K562 (cell line): ENCODE data around the gene CCL2. TPM values are rescaled to one million over a fixed set of nuclear protein-coding genes. Genes with fewer than 3 reads are reported as not detected.

Source experiments
- ATAC-seq: fragments of 200-7000 bp; cut with Tn5 transposase; 3 replicates; pipeline ENCODE4 v1.9.1; 2020; ENCODE audit warnings: moderate library complexity
- BruUV-seq: library from RNA; stranded (reverse); fragments of 400-500 nt; replicated peaks from 2 replicates; lab custom pipeline; 2021; lab: Mats Ljungman, UMichigan
- CTCF ChIA-PET: fragments of 300-600 bp; formaldehyde crosslinking; extraction: SDS; loops from one replicate; lab custom pipeline; 2021; ENCODE audit warnings: low intra/inter-chr PET ratio; lab: Yijun Ruan, JAX
- POLR2A ChIA-PET: fragments of 300-600, 350-650 bp; sonication (Branson Sonifier 250); formaldehyde crosslinking; extraction: SDS; loops from one replicate; lab custom pipeline; 2021; ENCODE audit warnings: antibody characterized with exemption, inconsistent platforms; lab: Yijun Ruan, JAX
- DNase-seq, 4 experiments: peaks; one replicate each; pipeline versions ENCODE4 v3.0.0 to v3.0.0-alpha.2; 2011 to 2018; ENCODE audit warnings: low spot score in 3 of 4, mixed read lengths in 3 of 4; ENCODE audit errors: extremely low read depth in 1 of 4
- FAIRE-seq: peaks from 2 replicates; lab custom pipeline; 2011; peaks lifted over from hg19 to GRCh38; lab: Jason Lieb, UNC
- H2AFZ ChIP-seq: 2 replicates; pipeline ENCODE4 v1.6.0; 2011; ENCODE audit warnings: low read depth, low read length, control low read depth, inconsistent platforms
- H3K27ac ChIP-seq: fragments of 200-600 bp; 3 replicates; pipeline ENCODE4 v1.8.0; 2011; ENCODE audit warnings: low read depth, mild to moderate bottlenecking, control low read depth, inconsistent platforms, low read length, moderate library complexity, mixed read lengths; ENCODE audit errors: extremely low read depth
- H3K27me3 ChIP-seq, 2 experiments: fragments of 300-600 bp in 1 of 2; 2 replicates in 1 of 2; 3 replicates in 1 of 2; pipeline versions ENCODE4 v1.6.0 to v1.8.0; 2011; ENCODE audit warnings: inconsistent platforms in 2 of 2, low read length in 2 of 2, mild to moderate bottlenecking in 1 of 2, mixed read lengths in 1 of 2, moderate library complexity in 1 of 2; ENCODE audit not compliant: control insufficient read depth in 2 of 2, insufficient read depth in 2 of 2
- H3K36me3 ChIP-seq: fragments of 300-600 bp; 3 replicates; pipeline ENCODE4 v1.8.0; 2011; ENCODE audit warnings: mild to moderate bottlenecking, low read length, inconsistent platforms; ENCODE audit not compliant: control insufficient read depth, insufficient read depth
- H3K4me1 ChIP-seq, 2 experiments: fragments of 200-600 bp in 1 of 2; replicated peaks in 1 of 2; 2 replicates in 1 of 2; 3 replicates in 1 of 2; pipeline versions ENCODE4 v1.5.1 to v1.8.0; 2011; ENCODE audit warnings: inconsistent platforms in 2 of 2, low read length in 2 of 2, mild to moderate bottlenecking in 1 of 2, mixed read lengths in 1 of 2, moderate library complexity in 1 of 2; ENCODE audit not compliant: control insufficient read depth in 2 of 2, insufficient read depth in 2 of 2
- H3K4me2 ChIP-seq: 2 replicates; pipeline ENCODE4 v1.6.1; 2011; ENCODE audit warnings: low read length, control low read depth, inconsistent platforms, mixed read lengths; ENCODE audit not compliant: insufficient read depth
- H3K4me3 ChIP-seq: fragments of 200-600 bp; sonication (generic), shearing (Covaris generic); 2 replicates; pipeline ENCODE4 v1.5.1; 2016; ENCODE audit warnings: control low read depth, inconsistent platforms
- H3K79me2 ChIP-seq: fragments of 200-600 bp; 3 replicates; pipeline ENCODE4 v1.8.0; 2011; ENCODE audit warnings: low read length, inconsistent platforms; ENCODE audit not compliant: control insufficient read depth, insufficient read depth
- H3K9ac ChIP-seq, 2 experiments: 2 replicates each; pipeline versions ENCODE4 v1.6.0 to v1.6.1; 2011; ENCODE audit warnings: low read depth in 2 of 2, low read length in 2 of 2, control low read depth in 1 of 2, inconsistent platforms in 1 of 2, mild to moderate bottlenecking in 1 of 2, mixed read lengths in 1 of 2; ENCODE audit not compliant: insufficient read depth in 1 of 2
- H3K9me1 ChIP-seq: one replicate; pipeline ENCODE4 v1.6.0; 2011; ENCODE audit warnings: inconsistent platforms, mild to moderate bottlenecking, low read length, moderate library complexity; ENCODE audit not compliant: control insufficient read depth, insufficient read depth
- H3K9me3 ChIP-seq: replicated peaks from 2 replicates; pipeline ENCODE4 v1.5.1; 2011; ENCODE audit warnings: low read depth, low read length, inconsistent platforms; ENCODE audit not compliant: control insufficient read depth, insufficient read depth
- H4K20me1 ChIP-seq: replicated peaks from 2 replicates; pipeline ENCODE4 v1.6.1; 2011; ENCODE audit warnings: low read length, inconsistent platforms, mixed read lengths; ENCODE audit not compliant: control insufficient read depth, insufficient read depth
- BRF1 ChIP-seq: IDR thresholded peaks from 3 replicates; pipeline ENCODE4 v1.6.1; 2011; ENCODE audit warnings: borderline replicate concordance, mild to moderate bottlenecking; ENCODE audit not compliant: insufficient read length; ENCODE audit errors: extremely low read depth
- CBX8 ChIP-seq: fragments of 200-600 bp; sonication (generic); IDR thresholded peaks from 2 replicates; pipeline ENCODE4 v1.6.1; 2012; ENCODE audit warnings: borderline replicate concordance, mixed run types, low read depth, mild to moderate bottlenecking, moderate library complexity, mixed read lengths, low read length, control low read depth, inconsistent platforms; ENCODE audit not compliant: poor library complexity, severe bottlenecking; ENCODE audit errors: extremely low read depth
- CREB5 ChIP-seq: fragments of 250-450 bp; sonication (Bioruptor Pico); IDR thresholded peaks from 2 replicates; pipeline ENCODE4 v1.5.0; 2020; ENCODE audit warnings: mild to moderate bottlenecking
- ESRRA ChIP-seq: fragments of 450-650 bp; IDR thresholded peaks from 2 replicates; pipeline ENCODE4 v1.6.1; 2014; ENCODE audit warnings: low read depth, mild to moderate bottlenecking, moderate library complexity, borderline replicate concordance
- FIP1L1 ChIP-seq: fragments of 200-400 bp; formaldehyde crosslinking; IDR thresholded peaks from 2 replicates; pipeline ENCODE4 v1.6.1; 2018; ENCODE audit warnings: mild to moderate bottlenecking, low read depth, low read length; ENCODE audit not compliant: poor library complexity, severe bottlenecking
- GABPA ChIP-seq: fragments of 200-800 bp; sonication (Bioruptor generic); conservative IDR thresholded peaks from 2 replicates; pipeline ENCODE4 v1.6.1; 2016; ENCODE audit warnings: low read depth, missing genetic modification characterization, missing compliant biosample characterization
- HDAC8 ChIP-seq: fragments of 450-650 bp; IDR thresholded peaks from 2 replicates; pipeline ENCODE4 v1.6.1; 2016; ENCODE audit warnings: mild to moderate bottlenecking, missing genetic modification characterization, moderate library complexity, missing compliant biosample characterization
- JUNB ChIP-seq: fragments of 450-650 bp; formaldehyde crosslinking; conservative IDR thresholded peaks from 2 replicates; pipeline ENCODE4 v1.4.0; 2020; ENCODE audit warnings: mild to moderate bottlenecking
- KAT8 ChIP-seq: fragments of 450-650 bp; IDR thresholded peaks from 2 replicates; pipeline ENCODE4 v1.6.1; 2016; ENCODE audit warnings: low read depth, mild to moderate bottlenecking
- KDM4B ChIP-seq, 2 experiments: fragments of 450-650 bp in 1 of 2; sonication (generic) in 1 of 2; IDR thresholded peaks; 2 replicates each; pipeline ENCODE4 v1.6.1; 2016 to 2017; ENCODE audit warnings: borderline replicate concordance in 2 of 2, antibody characterized with exemption in 1 of 2, low read depth in 1 of 2, mild to moderate bottlenecking in 1 of 2
- MAZ ChIP-seq, 2 experiments: fragments of 450-650 bp in 1 of 2; sonication (generic) in 1 of 2; formaldehyde crosslinking; IDR thresholded peaks in 1 of 2; conservative IDR thresholded peaks in 1 of 2; 2 replicates each; pipeline versions ENCODE4 v1.4.0 to v1.5.0; 2020; ENCODE audit warnings: mild to moderate bottlenecking in 1 of 2, missing genetic modification reagents in 1 of 2
- MYBL2 ChIP-seq, 2 experiments: fragments of 450-650 bp in 1 of 2; sonication (generic) in 1 of 2; formaldehyde crosslinking in 1 of 2; IDR thresholded peaks; 2 replicates each; pipeline versions ENCODE4 v1.6.1 to v1.8.1; 2017 to 2022; ENCODE audit warnings: borderline replicate concordance in 1 of 2, inconsistent platforms in 1 of 2, low read depth in 1 of 2, mild to moderate bottlenecking in 1 of 2, missing genetic modification reagents in 1 of 2, moderate library complexity in 1 of 2
- NFE2 ChIP-seq: IDR thresholded peaks from 2 replicates; pipeline ENCODE4 v1.6.1; 2014; ENCODE audit warnings: antibody characterized with exemption, low read depth
- POLR3G ChIP-seq: IDR thresholded peaks from 2 replicates; pipeline ENCODE4 v1.6.1; 2011; ENCODE audit not compliant: insufficient read length, insufficient replicate concordance; ENCODE audit errors: extremely low read depth
- TAF1 ChIP-seq: IDR thresholded peaks from 2 replicates; pipeline ENCODE4 v1.6.1; 2011; ENCODE audit warnings: mild to moderate bottlenecking, low read length, moderate library complexity; ENCODE audit not compliant: insufficient read depth, control insufficient read depth, severe bottlenecking; ENCODE audit errors: extremely low read depth
- ZNF639 ChIP-seq, 2 experiments: fragments of 200-800 bp in 1 of 2; sonication (Bioruptor generic) in 1 of 2; sonication (generic) in 1 of 2; formaldehyde crosslinking in 1 of 2; IDR thresholded peaks in 1 of 2; conservative IDR thresholded peaks in 1 of 2; 2 replicates each; pipeline versions ENCODE4 v1.5.0 to v1.6.1; 2016 to 2020; ENCODE audit warnings: missing compliant biosample characterization in 1 of 2, missing genetic modification characterization in 1 of 2, missing genetic modification reagents in 1 of 2
- WGBS: fragments of 100-300 bp; shearing (Covaris generic); methylation state at CpG from one replicate; pipeline ENCODE4 v1.1.6; 2016; ENCODE audit warnings: low coverage, mixed read lengths; ENCODE audit not compliant: insufficient coverage; ENCODE audit errors: missing lambda C conversion rate; 5-methylcytosine and 5-hydroxymethylcytosine counted together
- in situ Hi-C: fragments of 300-500 bp; cut with MboI; formaldehyde crosslinking; loops from 4 replicates; pipeline ENCODE4 v1.15.0; 2018; ENCODE audit warnings: inconsistent platforms, mixed read lengths
- intact Hi-C: fragments of 100-400 bp; cut with micrococcal nuclease; formaldehyde crosslinking; loops from 2 replicates; pipeline ENCODE4 v1.14.2; 2022
- polyA plus RNA-seq, 8 experiments: library from polyadenylated mRNA; depleted of rRNA in 4 of 8; stranded (reverse) in 5 of 8; unstranded in 3 of 8; fragments of >200 nt; fragmentation: Nextera tagmentation in 2 of 8; fragmentation: Illumina TruSeq in 1 of 8; extraction: Ambion mirVana in 2 of 8; extraction: Trizol in 1 of 8; gene quantifications; 2 replicates each; pipeline versions ENCODE4 v1.2.1 to v1.2.3, GENCODE V29; 2011 to 2014; ENCODE audit warnings: inconsistent platforms in 1 of 8, missing spikeins in 1 of 8
- total RNA-seq, 7 experiments: library from RNA; depleted of rRNA in 6 of 7; stranded (reverse); fragments of >200 nt in 6 of 7; fragmentation: Illumina TruSeq in 2 of 7; extraction: Trizol in 2 of 7; gene quantifications; 2 replicates each; pipeline versions ENCODE4 v1.2.1 to v1.2.3, GENCODE V29; 2011 to 2021; ENCODE audit warnings: low replicate concordance in 1 of 7
- TF ChIP-seq, protein P1 (sequence below): fragments of 250-450 bp; sonication (Bioruptor Pico); IDR thresholded peaks from 2 replicates; pipeline ENCODE4 v1.8.0; 2022; ENCODE audit warnings: moderate library complexity, mild to moderate bottlenecking, inconsistent platforms

The CCL2 gene
- total and polyA plus RNA-seq, 9 of the 15 experiments (the other 6 are each of a cell fraction or from before 2014, with no cell fraction given) = 0.54 to 5.4 (median 0.88) TPM

DNA sequence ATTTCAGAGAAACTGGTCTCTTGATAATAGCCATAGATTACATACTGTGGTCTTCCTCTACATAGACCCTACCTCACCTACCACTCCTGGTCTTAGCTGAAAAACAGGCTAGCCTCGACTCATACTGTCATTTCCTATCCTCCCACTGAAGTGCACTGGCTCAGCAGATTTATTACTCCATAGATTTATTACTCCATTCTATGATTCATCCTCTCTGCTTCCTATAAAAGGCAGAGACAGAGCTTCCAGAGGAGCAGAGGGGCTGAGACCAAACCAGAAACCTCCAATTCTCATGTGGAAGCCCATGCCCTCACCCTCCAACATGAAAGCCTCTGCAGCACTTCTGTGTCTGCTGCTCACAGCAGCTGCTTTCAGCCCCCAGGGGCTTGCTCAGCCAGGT lies 14.9 kb downstream of the CCL2 start, which contains the start of gene CCL7:
CCL7 (plus strand) TSS at position 253 of the 400 bp plus-strand sequence; CDS start at position 323, 70 bp downstream.
- Histone ChIP-seq H3K27me3 (no peaks in the 10 kb centered on the region), H3K9me1 (no peaks in the 10 kb centered on the region), H2AFZ (no peak within 1 kb of the TSS), H3K79me2 (no peaks in the 10 kb centered on the region), H3K4me2 (no peak within 1 kb of the TSS), H3K27ac (no peak within 1 kb of the TSS), H3K4me3 (no peak within 1 kb of the TSS), H3K9me3 (no peaks in the 10 kb centered on the region), H4K20me1 (no peaks in the 10 kb centered on the region), H3K36me3 (no peaks in the 10 kb centered on the region), H3K4me1 (no peaks in the 10 kb centered on the region), H3K9ac (no peak within 1 kb of the TSS)
- DNase-seq (no peak), FAIRE-seq (no peak), ATAC-seq (no peak)
- ChIA-PET POLR2A (no interaction called here), CTCF (no interaction called here)
- intact Hi-C loops (no loop called here), in situ Hi-C loops (no loop called here)
- 0% methylated on average over 1 of the region's 1 CpG for WGBS
- BruUV-seq = no TSS peak
- TF ChIP-seq POLR3G (no peak), CBX8 (no peak), ZNF639 (CRISPR knock-in tag; conservative IDR thresholded peaks at IDR 0.05 in 1 of 2, IDR thresholded peaks at IDR 0.05 in 1 of 2) (no peak), ESRRA (no peak), BRF1 (no peak), KAT8 (no peak), CREB5 (CRISPR knock-in tag) (no peak), MAZ (CRISPR knock-in tag; conservative IDR thresholded peaks at IDR 0.05 in 1 of 2, IDR thresholded peaks at IDR 0.05 in 1 of 2) (no peak), JUNB (CRISPR knock-in tag) (no peak), GABPA (tag) (no peak), NFE2 (no peak), TAF1 (no peak), KDM4B (IDR thresholded peaks at IDR 0.05; ENCODE audit: borderline replicate concordance in 2 of 2, low read depth in 1 of 2) (no peak), MYBL2 (IDR thresholded peaks at IDR 0.05; ENCODE audit: low read depth) (no peak), MYBL2 (CRISPR knock-in tag; IDR thresholded peaks at IDR 0.05; ENCODE audit: borderline replicate concordance) (no peak), FIP1L1 (no peak), HDAC8 (tag) (no peak)
- TF ChIP-seq, protein P1, sequence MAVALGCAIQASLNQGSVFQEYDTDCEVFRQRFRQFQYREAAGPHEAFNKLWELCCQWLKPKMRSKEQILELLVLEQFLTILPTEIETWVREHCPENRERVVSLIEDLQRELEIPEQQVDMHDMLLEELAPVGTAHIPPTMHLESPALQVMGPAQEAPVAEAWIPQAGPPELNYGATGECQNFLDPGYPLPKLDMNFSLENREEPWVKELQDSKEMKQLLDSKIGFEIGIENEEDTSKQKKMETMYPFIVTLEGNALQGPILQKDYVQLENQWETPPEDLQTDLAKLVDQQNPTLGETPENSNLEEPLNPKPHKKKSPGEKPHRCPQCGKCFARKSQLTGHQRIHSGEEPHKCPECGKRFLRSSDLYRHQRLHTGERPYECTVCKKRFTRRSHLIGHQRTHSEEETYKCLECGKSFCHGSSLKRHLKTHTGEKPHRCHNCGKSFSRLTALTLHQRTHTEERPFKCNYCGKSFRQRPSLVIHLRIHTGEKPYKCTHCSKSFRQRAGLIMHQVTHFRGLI (CRISPR knock-in tag) = no peak
